Mucosa of descending colon (tissue), 3 donors: ENCODE measurements around the gene KPNA2. TPM values are rescaled to one million over a fixed set of nuclear protein-coding genes. Genes with fewer than 3 reads are reported as not detected.
"Not testable (repeated sequence)": the region's sequence is repeated elsewhere in the genome, so short reads cannot be mapped to it uniquely, and the experiment has no call there.

Experiments used
- ATAC-seq: fragments of 200-7000 bp; cut with Tn5 transposase; one replicate; pipeline ENCODE4 v1.9.1; 2020; ENCODE audit warnings: mild to moderate bottlenecking, moderate library complexity
- DNase-seq, 3 donors: peaks; one replicate each; pipeline ENCODE4 v3.0.0-alpha.2; 2020
- H3K36me3 ChIP-seq: fragments of 200-600 bp; one replicate; pipeline ENCODE4 v1.8.0; 2021; ENCODE audit warnings: low read depth, mild to moderate bottlenecking
- H3K4me1 ChIP-seq: fragments of 200-600 bp; one replicate; pipeline ENCODE4 v1.8.0; 2021; ENCODE audit warnings: low read depth, mild to moderate bottlenecking
- H3K4me3 ChIP-seq: fragments of 200-600 bp; one replicate; pipeline ENCODE4 v1.8.0; 2021; ENCODE audit warnings: mild to moderate bottlenecking
- H3K9me3 ChIP-seq: fragments of 200-600 bp; one replicate; pipeline ENCODE4 v1.8.0; 2021; ENCODE audit warnings: mild to moderate bottlenecking
- CTCF ChIP-seq: fragments of 200-600 bp; IDR thresholded peaks from one replicate; pipeline ENCODE4 v1.8.0; 2022; ENCODE audit warnings: antibody characterized with exemption, mild to moderate bottlenecking
- intact Hi-C, 2 donors: fragments of 100-400 bp; cut with DNase I in 1 of 2; cut with micrococcal nuclease in 1 of 2; formaldehyde crosslinking; loops; one replicate each; pipeline versions ENCODE4 v1.11.0 to v1.11.1; 2022; cut with DNase I, micrococcal nuclease
- total RNA-seq, 3 donors: library from RNA; stranded (reverse); fragmentation: NEBNext Ultra II Directional in 2 of 3; extraction: Animal tissue kit (Norgen Biotek cat#: 25700) in 2 of 3; gene quantifications; one replicate each; pipeline versions ENCODE4 v1.2.1 to v1.2.4, GENCODE V29; 2021 to 2023
- donor health status: DM: no; HTN: no; CAD: no; lungs with moderate emphysema.
- donor health status: DM: no; HTN: no; CAD: no.
- donor health status: DM: no; HTN: yes; CAD: no.

KPNA2 gene
- total RNA-seq, 3 donors from 2014 or later = 15.2 to 50.3 (median 29.0) TPM

- Histone ChIP-seq H3K4me3 (no peak overlapping the region), H3K4me1 (peaks cover 6% of the 10 kb centered on the region), H3K9me3 (no peaks in the 10 kb centered on the region), H3K36me3 (no peaks in the 10 kb centered on the region)
- ATAC-seq = no peak
- no peak for TF ChIP-seq CTCF
- DNase-seq = no peak
- intact Hi-C loops = no loop called here
These were observed 13.6 kb upstream of the KPNA2 start for GRCh38 chr17:68021963-68022362.

- DNase-seq, H3K9me3 ChIP-seq, H3K4me1 ChIP-seq, ATAC-seq, intact Hi-C loops, H3K36me3 ChIP-seq, H3K4me3 ChIP-seq: not testable (repeated sequence)
These were observed 13.0 kb upstream of the KPNA2 start for GRCh38 chr17:68022547-68022946.

- ATAC-seq = no peak
- intact Hi-C loops = no loop called here
These were observed 5.9 kb upstream of the KPNA2 start for GRCh38 chr17:68029512-68030215.

GRCh38 chr17:68033636-68034451 lies 1.7 kb upstream of the KPNA2 start:
- no peak overlapping the region for H3K4me3 ChIP-seq
- DNase-seq = no peak
- intact Hi-C loops = no loop called here
- no peaks in the 10 kb centered on the region for H3K9me3 ChIP-seq
- TF ChIP-seq CTCF = no peak
- no peaks in the 10 kb centered on the region for H3K36me3 ChIP-seq
- no peak for ATAC-seq
- H3K4me1 ChIP-seq = peaks cover 10% of the 10 kb centered on the region

More at GRCh38 chr17:68029512-68030215, 5.9 kb upstream of the KPNA2 start:
- no peak overlapping the region for H3K4me3 ChIP-seq
- H3K36me3 ChIP-seq = no peaks in the 10 kb centered on the region
- DNase-seq = no peak
- no peaks in the 10 kb centered on the region for H3K4me1 ChIP-seq
- no peak for TF ChIP-seq CTCF
- H3K9me3 ChIP-seq = no peaks in the 10 kb centered on the region

GRCh38 chr17:68034452-68034776 lies 1.1 kb upstream of the KPNA2 start:
- no peak for TF ChIP-seq CTCF
- Histone ChIP-seq H3K4me1 (peaks cover 10% of the 10 kb centered on the region), H3K4me3 (no peak overlapping the region), H3K36me3 (no peaks in the 10 kb centered on the region), H3K9me3 (no peaks in the 10 kb centered on the region)
- ATAC-seq (no peak), DNase-seq (no peak)
- intact Hi-C loops = no loop called here

GRCh38 chr17:68035131-68035522 lies 408 bp upstream of the KPNA2 start:
- TF ChIP-seq CTCF = no peak
- Histone ChIP-seq H3K4me3 (no peak overlapping the region), H3K36me3 (no peaks in the 10 kb centered on the region), H3K4me1 (peaks cover 10% of the 10 kb centered on the region), H3K9me3 (no peaks in the 10 kb centered on the region)
- ATAC-seq (peak; percentile 92), DNase-seq (peak; percentile 94 to 96 (median 95))
- intact Hi-C loops = no loop called here
